Dedifferentiated amniotic fluid mesenchymal stem cell (primary cell): ENCODE data around the gene POLR3C.

Source experiments
- DNase-seq: peaks from one replicate; pipeline ENCODE4 v3.0.0-alpha.2; 2016; ENCODE audit errors: extremely low spot score

Gene POLR3C

DNA sequence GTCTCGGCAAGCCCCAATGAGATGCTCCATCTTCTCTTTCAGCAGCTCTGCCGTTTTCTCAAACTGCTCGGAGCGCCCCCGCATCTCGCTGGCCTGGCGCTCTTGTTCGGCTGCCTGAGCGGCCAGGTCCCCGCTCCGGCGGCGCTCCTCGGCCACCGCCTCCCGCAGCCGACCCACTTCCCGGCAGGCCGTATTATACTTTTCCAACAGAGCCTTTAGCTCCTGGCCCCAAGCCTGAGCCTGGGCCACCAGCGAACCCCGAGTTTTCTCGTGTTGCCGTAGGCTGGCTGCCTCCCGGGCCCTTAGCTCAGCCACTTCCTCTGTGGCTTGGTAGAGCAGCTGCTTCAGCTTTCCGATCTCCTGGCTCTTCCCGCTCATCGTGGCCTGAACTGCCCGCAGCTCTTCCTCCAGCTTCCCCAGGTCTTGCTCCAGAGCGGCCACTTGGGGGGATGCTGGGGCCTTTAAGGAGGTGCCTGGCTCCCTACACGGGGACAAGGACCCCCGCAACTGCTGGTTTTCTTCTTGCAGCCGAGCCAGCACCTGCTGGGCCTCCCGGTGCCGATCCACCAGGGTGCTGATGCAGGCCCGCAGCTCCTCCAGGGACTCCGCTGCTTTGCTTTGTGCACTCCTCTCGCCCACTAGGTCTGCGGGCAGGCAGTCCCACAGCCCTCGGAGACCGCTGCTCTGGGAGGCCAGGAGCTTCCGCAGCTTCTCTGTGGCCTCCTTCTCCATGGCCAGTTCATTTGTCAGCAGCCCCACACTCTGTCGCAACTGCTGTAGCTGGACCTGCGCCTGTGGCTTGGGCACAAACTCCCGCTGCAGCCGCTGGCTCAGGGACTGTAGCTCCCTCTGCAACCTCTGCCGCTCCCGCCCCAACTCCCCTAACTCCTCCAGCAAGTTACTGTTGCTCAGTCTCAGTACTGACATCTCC is 48.3 kb downstream of the POLR3C start:
- DNase-seq, result no peak

DNA sequence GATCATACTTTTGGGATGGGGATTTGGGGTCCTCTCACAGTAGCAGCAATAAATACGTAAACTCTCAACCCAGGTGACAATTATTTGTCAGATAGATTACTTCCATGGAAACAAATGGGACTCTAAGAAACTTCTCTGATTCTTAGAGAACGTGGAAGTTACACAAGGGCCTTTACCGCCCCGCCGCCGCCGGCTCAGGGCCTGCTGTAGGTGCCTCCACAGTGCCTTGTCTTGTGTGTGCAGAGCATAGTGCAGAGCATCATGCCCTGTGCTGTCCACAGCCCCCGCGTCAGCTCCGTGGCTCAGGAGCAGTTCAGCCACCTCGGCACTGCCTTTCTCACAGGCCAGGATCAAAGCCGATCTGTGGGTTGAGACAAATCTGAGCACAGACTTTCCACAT is 50.6 kb downstream of the POLR3C start:
- DNase-seq, result no peak

DNA sequence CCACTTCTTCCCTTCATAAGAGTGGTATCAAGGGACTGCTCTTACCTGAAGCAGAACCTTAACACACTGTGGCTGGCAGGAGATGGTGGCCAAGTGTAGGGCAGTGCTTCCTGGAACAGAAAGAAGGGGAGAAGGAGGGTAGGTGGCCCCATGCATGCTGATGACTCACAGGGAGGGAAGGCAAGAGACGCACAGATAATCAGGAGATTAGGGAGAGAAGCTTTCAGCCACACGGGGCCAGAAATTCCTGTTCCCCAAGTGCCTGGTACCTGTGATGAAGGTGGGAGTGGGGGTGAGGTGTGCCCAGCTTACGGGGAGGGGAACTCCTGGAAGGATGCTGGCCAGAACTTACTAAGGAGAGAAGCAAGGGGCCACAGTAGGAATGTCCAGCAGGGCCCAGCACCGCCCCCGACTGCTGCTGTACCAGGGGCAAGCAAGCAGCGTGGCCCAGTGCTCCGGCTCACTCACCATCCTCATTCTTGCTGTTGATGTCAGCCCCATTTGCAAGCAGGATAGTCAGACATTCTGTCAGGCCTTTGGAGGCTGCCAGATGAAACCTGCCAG is 54.0 kb downstream of the POLR3C start:
- no peak for DNase-seq

DNA sequence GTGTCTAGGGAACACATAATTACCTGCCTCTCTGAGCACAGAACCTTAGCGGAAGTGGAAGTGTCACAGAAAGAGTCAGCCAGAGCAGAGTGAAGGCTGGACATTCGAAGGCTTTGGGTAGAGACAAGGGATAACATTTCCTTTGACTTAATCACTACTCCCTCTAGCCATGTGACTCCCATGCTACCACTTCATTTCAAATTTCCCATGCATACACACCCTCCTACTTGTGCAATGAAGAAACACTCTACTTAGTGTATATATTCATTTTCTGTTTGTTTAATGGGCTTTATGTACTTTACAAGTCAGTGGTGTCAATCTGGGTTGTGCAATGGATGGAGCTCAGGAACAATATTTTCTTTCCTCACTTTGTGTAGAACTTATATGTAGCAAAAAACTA is 54.7 kb downstream of the POLR3C start:
- DNase-seq, result no peak

DNA sequence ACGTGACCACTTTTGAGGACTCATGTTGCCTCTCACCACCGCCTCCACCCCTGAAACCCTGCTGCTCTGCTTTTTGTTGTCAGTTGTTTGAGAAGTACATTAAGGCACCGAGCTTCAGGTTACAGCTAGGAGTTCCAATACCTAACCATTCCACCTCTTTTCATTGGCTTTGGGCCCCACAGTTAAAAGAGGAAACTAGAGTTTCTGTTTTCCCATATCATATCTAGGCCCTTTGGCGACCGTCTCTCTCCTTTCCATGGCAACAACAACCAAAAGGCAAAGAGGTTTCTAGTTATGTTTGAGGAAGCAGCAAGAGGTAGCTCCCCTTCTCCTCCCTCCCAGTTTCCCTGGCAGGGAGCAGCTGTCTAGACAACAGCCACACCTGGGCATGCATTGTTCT is 55.8 kb downstream of the POLR3C start:
- DNase-seq, result no peak

DNA sequence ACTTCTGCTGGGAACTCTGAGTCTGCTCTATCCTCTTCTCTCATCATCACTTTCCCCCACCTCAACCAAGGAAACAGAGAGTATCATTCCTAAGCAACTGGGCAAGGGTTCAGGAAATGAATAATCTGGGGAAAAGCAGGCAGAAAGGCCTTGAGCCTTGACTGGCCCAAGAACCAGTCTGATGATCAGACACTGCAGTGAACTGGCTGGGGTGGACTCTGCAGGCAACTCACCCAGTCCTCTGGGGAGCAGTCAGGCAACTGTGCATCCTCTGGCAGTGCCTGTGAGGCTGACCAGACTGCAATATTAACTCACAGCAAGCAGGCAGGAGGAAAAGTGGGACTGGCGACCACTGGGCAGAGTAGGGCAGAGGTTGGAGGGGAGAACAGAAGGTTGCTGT is 60.7 kb downstream of the POLR3C start:
- DNase-seq, result no peak

DNA sequence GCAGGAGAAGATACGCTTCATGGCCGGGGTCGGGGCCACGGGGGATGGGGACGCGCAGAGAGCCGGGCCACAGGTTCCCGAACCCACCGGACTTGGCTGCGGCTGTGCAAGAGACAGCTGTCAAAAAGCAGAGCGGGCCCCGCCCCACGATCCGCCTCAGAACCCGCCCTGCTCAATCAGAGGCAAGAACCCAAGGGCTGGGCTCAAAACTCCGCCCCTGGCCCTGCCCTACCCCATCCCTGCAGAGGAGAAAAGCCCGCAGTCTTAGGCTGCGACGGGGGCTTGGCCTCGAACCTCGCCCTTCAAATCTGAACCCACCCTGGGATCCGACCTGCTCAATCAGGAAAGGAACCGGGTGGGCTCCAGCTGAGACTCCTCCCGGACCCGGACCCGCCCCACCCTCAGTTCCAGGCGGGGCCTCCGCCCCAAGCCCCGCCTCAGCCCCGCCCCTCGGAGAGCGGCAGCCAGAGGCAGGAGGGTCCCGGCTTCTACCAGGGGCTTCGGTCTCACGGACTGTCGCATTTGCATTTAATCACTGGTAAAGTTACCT is 61.8 kb downstream of the POLR3C start, which contains the start of gene ANKRD35:
Gene ANKRD35 (minus strand): TSS at position 129 of the 550 bp plus-strand sequence. CDS start 108 bp downstream, at position 21.
- DNase-seq, result peak; percentile 39

DNA sequence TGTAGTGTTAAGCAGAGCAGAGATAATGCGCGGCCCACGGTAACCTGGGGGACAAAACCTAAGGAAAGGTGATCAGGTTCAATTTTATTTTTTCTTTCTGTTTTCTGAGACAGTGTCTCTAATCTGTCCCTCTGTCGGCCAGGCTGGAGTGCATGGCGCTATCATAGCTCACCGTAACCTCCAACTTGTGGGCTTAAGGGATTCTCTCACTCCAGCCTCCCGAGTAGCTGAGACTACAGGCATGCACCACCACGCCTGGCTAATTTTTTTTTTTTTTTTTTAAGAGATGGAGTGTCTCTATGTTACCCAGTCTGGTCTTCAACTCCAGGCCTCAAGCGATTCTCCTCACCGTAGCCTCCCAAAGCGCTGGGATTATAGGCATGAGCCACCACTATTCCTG is 62.4 kb downstream of the POLR3C start:
- DNase-seq, result no peak

DNA sequence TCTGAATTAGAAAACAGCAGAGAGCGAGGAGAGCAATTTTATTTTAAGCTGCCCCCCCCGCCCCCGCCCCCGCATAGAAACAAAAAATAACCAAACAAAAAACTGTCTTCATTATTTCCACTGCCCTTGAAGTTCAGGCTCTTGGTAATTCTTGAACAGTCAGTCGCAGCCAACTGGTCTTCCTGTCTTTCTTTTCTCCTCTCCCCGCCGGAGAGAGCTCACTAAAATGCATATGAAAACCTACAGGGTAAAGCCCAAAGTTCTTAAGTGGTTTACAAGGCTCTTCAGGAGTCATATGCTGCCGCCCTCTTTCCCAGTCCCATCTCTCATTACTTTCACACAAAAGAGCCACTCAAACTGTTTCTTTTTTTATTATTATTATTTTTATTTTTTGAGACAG is 62.8 kb downstream of the POLR3C start:
- no peak for DNase-seq

DNA sequence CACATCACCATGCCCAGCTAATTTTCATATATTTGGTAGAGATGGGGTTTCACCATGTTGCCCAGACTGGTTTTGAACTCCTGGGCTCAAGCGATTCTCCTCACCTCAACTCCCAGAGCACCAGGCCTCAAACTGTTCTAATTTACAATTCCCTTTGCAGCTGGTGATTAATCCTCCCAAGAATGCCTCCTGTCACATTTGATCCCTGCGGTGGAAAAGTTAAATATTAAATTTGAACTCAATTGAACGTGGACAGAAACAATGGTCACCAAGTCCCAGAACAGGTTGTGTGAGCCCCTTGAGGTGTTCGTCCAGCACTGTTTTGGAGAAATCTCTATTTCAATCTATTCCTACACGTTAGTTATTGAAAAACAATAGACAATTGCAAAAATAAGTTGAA is 63.6 kb downstream of the POLR3C start:
- no peak for DNase-seq

DNA sequence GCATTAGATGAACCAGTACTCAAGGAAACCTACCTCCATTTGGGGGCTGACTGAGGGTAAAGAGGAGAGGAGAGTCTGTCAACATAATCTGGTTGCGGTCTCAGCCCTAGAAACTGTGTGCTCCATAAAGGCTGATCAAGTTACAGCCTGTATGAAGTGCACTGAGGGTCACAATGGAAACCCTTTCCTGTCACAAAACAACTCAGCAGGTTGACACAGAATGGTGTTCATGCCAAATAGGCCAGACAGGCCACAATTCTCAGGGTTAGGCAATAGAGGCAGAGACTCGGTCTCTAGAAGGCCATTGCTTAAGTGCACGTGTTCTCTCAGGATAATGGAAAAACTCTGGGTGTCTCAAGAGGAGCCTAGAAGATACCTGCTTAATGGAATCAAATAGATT is 65.7 kb downstream of the POLR3C start:
- DNase-seq, result no peak

DNA sequence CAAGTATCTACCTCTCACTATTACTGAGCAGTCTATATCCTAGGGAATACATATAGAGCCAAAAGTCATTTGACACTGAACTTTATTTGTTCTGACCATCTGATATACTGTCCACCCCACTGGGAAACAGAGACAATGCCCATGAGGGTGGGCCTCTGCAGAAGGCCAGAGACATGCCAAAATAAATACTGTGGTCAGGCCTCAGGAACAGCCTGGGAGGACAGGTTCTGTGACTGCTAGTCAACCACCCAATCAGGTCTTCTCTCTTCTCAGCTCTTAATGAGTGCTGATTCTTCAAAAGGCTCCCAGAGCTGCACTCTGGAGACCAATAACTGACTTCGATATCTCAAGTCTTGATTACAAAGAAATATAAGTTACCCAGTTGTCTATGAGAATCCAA is 67.1 kb downstream of the POLR3C start:
- DNase-seq, result no peak

DNA sequence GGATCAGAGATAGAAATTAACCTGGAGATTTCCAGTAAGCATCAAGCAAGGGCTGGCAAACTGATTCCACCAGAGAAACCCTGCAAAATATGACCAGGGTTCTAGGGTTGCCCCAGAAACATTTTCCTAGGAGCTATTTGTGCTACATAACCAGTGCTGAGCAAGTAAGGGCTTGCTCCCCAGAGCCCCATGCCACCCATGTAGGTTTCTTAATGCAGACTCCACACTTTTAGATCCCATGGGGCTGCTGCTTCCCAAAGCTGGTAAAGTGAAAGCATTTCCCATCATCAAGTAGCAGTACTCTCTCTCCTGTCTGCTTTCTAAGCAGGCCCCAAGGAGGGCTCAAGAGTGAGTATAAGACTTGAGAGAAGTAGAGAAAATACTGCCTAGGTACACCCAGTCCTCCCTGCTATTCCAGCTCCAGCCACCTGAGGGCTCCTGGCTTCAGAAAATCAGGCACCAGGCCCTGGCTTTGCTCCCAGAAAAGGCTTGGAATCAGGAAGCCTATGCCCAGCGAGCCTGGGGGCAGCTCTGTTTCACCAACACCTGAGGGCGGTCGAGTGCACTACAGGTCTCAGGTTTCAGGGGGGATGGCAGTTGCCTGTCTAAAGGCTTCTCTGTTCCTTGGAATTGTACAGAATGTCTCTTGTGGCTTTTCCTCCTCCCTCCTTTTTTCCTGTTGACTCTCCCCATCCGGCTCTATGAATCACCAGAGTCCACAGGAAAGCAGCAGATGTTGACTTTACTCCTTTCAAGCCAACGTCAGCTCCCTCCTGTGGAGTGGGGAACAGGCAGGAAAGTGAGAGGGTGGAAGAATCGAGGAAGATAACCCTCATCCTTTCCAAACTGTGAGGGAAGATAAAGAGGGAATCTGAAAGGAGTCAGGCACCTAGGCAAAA is 67.8 kb downstream of the POLR3C start:
- DNase-seq, result peak; percentile 94

DNA sequence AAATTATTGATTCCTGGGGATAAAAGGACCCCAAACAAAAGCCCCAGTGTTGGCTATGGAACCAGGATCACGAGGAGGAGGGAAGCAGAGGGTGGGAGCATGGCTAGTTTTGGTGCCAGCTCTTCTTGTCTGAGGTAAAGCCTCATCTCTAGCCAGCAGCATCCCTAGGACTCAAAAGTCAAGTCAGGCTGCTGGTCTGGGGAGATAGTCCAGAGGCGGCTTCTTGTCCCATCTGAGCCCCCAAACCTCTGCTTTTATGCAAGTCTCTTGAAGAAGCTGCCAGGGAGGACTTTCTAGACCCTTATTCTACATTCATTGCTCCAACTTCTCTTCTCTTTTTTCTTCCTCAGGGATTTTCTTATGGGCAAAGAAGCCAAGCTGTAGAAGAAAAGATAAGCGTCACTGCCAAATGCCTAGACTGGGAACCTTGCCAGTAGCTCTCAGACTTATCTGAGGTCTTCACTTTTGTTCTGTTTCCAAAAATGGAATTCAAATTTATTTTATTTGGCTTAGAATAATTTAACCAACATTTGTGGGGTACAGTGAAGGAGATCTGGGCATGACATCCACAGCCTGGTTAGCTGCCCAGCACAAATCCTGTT is 68.6 kb downstream of the POLR3C start:
- no peak for DNase-seq

DNA sequence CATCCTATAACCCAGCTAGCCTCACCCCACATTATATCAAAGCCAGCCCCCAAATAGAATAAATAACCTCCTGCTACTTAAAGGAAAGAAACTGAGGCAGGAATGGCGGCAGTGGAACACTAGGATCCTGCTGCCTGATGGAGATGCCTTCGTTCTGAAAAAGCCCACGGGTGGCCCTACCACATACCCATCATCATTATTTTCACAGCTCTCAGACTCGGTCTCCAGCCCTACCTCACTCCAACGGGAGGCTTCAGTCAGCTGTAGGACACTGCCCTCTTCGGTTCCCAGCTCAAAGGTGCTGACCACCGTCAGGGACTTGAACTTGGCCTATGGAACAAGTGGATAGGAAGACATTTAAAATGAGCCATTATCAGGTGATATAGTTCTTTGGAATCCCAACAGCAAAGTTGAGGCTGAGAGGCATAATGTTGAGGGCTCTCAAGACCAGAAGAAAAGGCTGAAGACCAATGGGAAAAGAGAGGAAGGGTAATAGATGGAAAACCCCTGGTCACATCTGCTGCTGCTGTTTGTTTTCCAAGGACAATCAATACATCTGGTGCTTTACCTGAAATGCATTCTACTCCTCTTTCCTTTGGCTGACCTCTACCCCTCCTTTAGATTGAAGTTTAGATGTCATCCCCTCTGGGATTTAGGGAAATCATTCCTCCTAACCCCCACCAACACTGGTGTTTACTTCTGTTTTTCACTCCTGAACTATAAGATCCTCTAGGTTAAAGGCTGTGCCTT is 69.5 kb downstream of the POLR3C start:
- no peak for DNase-seq
